WI38 (cell line): Measurements from ENCODE around the gene FGG.

ENCODE experiments used
- H3K4me3 ChIP-seq: 2 replicates; pipeline ENCODE4 v1.5.1; 2011; ENCODE audit warnings: low read depth, mild to moderate bottlenecking, control low read depth, low read length
- TF ChIP-seq, protein P1 (sequence below): IDR thresholded peaks from 2 replicates; pipeline ENCODE4 v1.5.1; 2012; ENCODE audit warnings: low read depth, mild to moderate bottlenecking, control low read depth, low read length

Gene FGG

DNA sequence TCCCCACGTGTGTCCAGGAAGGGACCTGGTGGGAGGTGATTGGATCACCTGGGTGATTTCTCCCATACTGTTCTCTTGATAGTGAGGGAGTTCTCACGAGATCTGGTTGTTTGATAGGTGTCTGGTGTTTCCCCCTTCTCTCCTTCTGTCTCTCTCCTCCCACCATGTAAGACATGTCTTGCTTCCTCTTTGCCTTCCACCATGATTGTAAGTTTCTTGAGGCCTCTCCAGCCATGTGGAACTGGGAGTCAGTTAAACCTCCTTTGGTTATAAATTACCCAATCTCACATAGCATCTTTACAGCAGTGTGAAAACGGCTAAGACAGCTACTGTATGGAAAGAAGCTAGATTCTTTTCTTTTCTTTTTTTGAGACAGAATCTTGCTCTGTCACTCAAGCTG, 21.6 kb upstream of the FGG start:
- no peak overlapping the region for H3K4me3 ChIP-seq
- TF ChIP-seq, protein P1, sequence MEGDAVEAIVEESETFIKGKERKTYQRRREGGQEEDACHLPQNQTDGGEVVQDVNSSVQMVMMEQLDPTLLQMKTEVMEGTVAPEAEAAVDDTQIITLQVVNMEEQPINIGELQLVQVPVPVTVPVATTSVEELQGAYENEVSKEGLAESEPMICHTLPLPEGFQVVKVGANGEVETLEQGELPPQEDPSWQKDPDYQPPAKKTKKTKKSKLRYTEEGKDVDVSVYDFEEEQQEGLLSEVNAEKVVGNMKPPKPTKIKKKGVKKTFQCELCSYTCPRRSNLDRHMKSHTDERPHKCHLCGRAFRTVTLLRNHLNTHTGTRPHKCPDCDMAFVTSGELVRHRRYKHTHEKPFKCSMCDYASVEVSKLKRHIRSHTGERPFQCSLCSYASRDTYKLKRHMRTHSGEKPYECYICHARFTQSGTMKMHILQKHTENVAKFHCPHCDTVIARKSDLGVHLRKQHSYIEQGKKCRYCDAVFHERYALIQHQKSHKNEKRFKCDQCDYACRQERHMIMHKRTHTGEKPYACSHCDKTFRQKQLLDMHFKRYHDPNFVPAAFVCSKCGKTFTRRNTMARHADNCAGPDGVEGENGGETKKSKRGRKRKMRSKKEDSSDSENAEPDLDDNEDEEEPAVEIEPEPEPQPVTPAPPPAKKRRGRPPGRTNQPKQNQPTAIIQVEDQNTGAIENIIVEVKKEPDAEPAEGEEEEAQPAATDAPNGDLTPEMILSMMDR, result no peak

DNA sequence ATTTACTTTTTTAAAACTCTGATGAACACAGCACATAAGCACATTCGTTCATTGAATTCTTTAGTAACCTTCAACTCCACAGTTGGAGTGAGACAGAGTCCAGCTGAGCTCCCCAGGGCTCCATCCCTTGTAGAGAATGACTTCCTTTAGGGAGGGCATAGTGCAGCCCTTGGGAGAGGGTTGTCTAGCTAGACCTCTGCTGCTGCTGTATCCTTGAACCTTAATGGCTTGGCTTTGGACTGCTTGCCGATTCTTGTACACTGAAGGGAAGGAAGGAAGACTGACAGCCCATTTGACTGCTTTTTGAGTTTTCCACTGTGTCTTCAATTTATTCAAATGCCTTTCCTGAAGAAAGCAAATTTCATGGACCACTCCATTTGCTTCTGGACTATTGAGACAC, 19.4 kb upstream of the FGG start:
- H3K4me3 ChIP-seq, result no peak overlapping the region
- TF ChIP-seq, protein P1, result no peak

DNA sequence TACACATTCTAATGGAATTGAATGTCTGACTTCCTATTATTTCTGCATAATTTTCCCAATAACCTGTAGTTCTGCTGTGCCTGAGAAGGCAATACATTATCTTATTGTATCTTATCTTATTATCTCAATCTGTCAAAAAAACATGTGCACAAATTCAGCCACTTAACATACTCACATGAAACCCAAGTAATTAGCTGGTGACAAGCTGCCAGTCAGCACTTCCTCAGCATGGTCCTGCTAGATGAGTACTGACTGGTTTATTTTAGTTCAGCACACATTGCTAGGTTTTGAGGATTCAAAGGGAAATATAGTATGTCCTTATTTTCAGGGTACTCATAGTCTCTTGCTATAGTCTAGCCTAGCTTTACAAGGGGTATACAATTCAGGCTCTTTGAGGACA, 17.9 kb upstream of the FGG start:
- H3K4me3 ChIP-seq, result no peak overlapping the region
- TF ChIP-seq, protein P1, result no peak

DNA sequence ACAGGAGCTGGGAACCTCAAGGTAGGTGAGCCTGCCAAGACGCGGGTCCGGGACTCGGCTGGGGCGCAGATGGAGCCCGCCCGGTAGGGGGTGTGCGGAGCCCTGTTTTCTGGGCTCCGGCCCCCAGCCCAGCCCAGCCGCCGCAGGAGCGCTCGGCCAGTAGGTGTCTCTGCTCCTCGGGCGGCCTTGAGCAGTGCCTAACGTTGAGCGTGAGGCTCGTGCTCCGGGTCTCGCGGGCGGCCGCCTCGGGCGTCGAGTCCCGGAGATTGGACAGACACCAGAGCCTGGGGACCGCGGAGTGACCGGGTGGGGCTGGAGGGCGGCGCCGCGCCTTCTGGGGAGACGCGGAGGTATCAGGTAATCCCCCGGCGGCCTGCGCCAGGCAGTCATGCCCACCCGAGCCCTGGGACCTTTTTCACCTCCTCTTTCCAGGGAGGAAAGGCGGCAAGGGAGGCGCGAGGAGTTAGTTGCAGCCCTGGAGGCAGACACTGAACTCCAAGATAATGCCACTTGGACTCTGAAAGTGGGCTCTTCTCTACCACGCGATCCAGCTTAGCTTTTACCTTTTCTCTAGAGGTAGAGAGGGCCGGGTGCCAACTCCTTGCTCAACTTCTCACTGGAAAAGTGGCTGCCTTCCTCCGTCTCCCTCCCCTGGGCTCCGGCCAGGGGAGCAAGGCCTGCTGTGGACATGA, 14.5 kb upstream of the FGG start:
- TF ChIP-seq, protein P1, result no peak
- no peak overlapping the region for H3K4me3 ChIP-seq

DNA sequence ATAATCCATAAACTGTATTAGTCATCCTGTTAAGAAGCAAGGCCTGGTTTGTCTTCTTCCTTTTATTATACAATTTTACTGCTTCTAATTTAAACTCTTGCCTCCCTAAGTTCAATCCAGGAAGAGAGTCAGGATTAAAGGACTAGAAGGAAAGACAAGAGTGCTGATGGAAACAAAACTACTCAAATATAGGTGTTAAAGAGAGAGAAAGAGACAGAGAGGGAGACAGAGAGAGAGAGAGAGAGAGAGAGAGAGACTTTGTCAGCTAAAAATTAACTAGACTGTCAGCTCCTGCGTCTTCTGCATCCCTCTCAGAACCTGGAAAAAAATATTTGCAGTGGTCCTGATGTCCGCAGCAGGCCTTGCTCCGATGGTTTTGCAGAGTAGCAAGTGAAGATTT, 13.5 kb upstream of the FGG start:
- TF ChIP-seq, protein P1, result no peak
- H3K4me3 ChIP-seq, result no peak overlapping the region

DNA sequence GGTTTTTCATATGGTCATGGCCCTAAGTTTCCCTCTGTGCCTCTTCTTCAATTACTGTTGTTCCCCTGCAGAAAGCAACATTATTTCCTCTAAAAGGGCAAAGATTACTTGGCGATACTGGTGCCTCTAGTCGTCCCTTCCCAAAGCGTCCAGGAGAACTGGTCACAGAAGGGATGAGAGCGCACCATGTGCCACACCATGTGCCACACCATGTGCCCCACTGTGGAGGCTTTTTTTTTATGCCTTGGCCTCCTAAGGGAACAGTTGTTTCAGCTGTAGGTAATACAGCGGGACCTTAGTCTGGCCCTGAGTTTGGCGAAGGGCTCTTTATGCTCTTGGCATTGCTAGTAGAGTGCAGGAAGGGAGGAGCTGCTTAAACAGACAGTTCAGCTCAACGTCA, 11.5 kb upstream of the FGG start:
- TF ChIP-seq, protein P1, result no peak
- no peak overlapping the region for H3K4me3 ChIP-seq

DNA sequence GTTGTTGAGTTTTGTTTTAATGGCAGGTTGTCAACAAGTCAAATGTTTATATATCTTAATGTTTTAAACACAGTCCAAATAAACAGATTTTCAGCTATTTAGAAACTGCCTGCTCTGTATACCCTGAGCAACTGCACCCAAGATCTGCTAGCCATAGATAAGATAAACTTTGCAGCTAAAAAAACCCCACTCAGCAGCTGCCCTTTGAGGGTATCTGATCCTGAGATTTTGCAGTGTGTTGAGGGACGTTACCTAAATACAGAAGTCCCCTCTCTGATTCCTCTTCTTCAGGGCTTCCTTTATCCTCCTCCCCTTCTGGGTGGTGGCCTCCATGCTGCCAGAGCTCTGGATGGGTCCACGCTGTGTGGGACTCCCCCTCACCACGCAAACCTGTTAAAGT, 11.0 kb upstream of the FGG start:
- H3K4me3 ChIP-seq, result no peak overlapping the region
- TF ChIP-seq, protein P1, result no peak
